ENCODE data around the gene MBP.
"Not testable (repeated sequence)": the region's sequence is repeated elsewhere in the genome, so short reads cannot be mapped to it uniquely, and the experiment has no call there.

The MBP gene

GRCh38 chr18:77004555-77005380 lies 127.8 kb downstream of the MBP start:
- no peak for DNase-seq (ENCODE audit: low spot score)

GRCh38 chr18:77003316-77003715 lies 129.3 kb downstream of the MBP start:
- no peak for DNase-seq (ENCODE audit: low spot score)

- DNase-seq (ENCODE audit: low spot score) = no peak
These were observed 130.1 kb downstream of the MBP start for GRCh38 chr18:77002496-77002895.

DNA sequence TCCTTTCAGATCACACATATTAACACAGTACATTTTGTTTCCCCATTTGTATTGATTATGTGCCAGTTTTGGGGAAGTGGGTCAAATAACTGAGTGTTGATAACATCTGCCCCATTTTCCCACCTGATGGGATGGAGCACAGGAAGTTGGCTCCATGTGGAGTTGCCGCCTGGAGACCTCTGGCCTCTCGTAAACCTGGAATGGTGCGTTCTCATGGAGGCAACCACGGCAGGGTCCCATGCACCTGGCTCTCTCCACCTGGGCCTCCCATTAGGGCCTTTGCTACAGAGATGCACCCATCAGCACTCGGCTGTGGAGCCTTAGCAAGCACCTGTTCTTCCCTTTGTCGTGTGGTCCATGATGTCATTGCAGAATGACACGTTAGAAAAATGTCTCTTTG lies 130.6 kb downstream of the MBP start:
- no peak for DNase-seq (ENCODE audit: low spot score)

DNA sequence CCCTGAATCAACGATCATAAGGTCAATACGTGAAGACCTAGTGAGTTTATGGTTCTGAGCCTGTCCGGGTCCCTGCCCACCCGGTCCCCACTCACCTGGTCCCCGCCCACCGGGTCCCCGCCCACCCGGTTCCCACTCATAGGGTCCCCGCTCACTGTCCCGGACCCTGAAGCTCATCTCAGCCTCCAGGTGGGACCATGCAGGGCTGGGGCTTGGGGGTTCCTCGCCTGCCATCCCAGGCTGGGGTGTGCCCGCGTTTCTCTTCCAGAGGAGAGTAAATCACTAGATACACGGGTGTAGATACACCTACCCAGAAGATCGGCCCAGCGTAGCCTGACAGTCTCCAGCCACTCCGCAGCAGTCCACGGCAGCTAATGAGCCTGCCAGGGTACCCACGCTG lies 131.5 kb downstream of the MBP start:
- DNase-seq (ENCODE audit: low spot score) = no peak

DNA sequence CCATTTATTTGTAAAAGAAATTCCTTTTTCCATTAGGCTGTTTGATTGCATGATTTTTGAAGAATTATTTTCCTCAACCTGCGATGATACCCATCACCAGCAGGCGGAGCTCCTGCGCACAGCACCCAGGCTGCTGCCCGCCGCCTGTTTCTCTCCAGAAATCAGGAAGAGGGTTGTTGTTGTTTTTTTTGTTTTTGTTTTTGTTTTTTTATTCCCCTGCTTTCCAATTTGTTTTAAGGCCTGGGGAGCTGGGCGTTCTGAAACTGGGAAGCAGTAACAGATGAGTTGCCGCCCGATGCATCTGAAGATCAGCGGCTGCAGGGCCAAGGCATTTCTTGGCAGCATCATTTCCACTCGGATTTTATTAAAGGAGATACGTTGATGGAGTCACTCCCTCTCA lies 132.1 kb downstream of the MBP start:
- DNase-seq (ENCODE audit: low spot score) = no peak

DNA sequence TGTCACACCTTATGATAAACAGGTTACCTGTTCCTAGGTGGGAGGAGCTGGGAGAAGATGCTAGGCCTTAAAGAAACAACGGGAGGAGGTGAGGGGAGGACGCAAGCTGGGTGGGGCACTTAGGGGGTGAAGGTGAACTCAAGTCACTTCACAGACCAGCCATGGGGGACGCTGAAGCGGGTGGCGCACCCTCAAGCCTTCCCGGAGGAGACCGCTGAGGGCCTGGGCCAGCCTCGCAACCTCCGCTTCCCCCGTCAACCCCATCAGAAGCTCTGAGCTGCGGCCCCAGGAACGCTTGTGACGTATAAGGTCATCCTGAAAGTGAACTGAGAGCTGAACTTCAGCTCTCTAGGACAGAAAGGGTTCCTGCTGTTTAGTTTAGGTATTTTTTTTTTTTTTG lies 133.5 kb downstream of the MBP start:
- no peak for DNase-seq (ENCODE audit: low spot score)

DNA sequence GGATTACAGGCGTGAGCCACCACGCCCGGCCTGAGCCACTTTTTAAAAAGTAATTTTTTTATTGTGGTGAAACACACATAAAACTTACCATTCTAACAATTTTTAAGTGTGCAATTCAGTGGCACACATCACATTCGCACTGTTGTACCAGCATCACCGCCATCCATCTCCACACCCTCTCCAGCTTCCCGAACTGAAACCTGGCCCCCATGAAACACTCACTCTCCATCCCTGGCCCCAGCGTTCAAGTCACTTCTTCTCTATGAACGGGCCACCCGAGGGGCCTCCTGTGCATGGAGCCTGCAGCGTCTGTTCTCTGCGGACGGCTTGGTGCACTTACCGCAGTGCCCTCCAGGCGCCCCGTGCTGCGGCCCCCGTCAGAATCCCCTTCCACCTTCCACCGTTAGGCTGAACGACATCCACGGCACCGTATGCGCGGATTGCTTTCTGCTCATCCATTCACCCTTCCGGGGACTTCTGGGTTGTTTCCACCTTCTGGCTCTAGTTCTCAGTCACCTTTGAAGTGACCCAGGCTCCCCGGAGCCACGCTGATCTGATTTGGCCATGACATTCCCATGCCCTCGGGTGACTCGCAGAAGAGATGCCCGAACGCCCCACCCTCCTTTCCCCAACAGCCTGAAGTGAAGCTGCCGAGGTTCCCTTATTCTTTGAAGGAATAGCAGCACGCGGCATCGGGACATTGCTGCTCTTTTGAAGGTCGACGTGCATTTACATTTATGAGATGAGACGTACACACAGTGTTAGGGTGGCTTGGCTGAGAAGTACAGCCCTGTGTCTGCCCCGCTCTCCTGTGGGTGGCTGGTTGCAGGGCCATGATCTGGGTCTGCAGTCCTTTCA lies 134.4 kb downstream of the MBP start:
- no peak for DNase-seq (ENCODE audit: low spot score)

DNA sequence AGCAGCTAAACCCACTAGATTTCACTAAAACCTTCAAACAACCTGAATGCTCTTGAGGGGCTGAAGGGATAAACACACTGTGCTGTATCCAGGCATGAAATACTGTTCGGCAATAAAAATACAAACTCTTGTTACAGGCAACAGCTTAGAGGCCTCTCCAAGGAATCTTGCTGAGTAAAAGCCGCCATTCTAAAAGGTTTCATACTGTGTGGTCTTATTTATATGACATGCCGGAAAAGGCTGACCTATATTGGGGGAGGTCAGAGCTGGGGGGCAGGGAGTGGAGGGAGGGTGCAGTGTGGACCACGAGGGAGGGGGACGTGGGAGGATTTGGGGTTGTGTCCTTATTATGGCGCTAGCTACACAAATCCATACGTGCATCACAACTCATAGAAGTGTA lies 136.2 kb downstream of the MBP start:
- no peak for DNase-seq (ENCODE audit: low spot score)

DNA sequence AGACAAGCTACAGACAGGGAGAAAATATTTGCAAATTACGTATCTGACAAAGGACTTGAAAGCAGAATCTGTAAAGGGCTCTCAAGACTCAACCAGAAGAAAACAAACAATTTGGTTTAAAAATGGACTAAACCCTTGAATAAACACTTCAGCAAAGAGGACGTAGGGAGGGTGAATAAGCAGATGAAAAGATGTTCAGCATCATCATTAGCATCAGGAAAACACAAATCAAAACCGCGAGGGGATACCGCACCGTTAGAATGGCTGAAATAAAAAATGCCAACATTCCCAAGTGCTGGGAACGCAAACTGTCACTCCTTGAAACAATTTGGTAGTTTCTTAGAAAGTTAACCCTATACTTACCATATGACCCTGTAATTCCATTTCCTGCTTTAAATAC lies 136.7 kb downstream of the MBP start:
- DNase-seq (ENCODE audit: low spot score) = no peak

DNA sequence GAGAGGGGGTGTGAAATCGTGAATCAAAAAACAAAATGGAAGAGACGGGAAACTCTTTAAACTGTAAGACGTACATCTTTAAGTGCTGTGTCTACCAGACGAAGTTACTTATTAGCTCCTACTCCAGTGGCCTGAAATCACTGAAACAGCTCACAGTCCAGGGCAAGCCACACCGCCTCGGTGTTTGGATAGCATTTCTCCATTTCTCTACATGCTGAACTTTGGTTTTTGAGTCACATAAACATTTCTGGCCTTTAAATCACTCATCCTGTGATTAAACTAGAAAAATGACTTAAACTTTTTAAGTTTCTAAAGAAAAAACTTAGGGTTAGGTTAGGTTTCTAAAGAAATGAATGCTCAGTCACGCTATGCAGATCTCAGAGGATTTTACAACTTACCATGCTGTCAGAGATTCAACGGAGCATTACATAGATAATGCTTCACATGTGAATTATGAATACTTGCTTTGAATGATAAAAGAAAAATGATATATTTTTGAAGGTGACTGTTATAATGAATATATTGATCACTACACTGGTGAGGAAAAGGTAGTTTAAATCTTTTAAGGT lies 138.4 kb downstream of the MBP start:
- DNase-seq (ENCODE audit: low spot score) = peak; percentile 30

DNA sequence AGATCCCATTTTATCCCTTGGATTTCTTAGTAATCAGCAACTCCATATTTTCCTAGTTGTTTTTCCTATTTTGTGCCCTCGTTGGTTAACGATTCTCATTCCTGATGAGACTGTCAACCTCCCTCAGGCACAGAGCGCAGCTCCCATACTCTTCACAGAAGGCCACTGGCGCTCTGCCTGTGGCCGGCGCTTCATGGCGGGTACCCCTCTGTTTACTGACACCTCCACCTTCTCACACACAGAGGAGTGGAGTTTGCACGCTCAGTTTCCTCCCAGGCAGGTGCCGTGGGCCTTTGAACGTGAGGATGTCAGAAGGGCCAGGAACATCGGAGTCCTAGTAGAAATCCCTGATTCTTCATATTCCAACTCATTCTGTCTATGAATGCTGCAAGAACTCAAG lies 139.0 kb downstream of the MBP start:
- DNase-seq (ENCODE audit: low spot score) = peak; percentile 15

DNA sequence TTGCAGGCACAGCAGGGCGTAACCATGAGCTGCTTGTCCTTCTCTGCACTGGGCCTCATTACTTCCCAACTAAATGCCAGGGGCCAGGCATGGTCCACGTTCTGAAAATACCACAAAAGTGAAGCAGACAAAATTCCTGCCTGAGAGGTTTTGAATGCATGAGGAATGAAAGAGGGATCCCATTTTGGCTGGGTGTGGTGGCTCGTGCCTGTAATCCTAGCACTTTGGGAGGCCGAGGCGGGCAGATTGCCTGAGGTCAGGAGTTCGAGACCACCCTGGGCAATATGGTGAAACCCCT lies 139.5 kb downstream of the MBP start:
- DNase-seq (ENCODE audit: low spot score) = no peak

DNA sequence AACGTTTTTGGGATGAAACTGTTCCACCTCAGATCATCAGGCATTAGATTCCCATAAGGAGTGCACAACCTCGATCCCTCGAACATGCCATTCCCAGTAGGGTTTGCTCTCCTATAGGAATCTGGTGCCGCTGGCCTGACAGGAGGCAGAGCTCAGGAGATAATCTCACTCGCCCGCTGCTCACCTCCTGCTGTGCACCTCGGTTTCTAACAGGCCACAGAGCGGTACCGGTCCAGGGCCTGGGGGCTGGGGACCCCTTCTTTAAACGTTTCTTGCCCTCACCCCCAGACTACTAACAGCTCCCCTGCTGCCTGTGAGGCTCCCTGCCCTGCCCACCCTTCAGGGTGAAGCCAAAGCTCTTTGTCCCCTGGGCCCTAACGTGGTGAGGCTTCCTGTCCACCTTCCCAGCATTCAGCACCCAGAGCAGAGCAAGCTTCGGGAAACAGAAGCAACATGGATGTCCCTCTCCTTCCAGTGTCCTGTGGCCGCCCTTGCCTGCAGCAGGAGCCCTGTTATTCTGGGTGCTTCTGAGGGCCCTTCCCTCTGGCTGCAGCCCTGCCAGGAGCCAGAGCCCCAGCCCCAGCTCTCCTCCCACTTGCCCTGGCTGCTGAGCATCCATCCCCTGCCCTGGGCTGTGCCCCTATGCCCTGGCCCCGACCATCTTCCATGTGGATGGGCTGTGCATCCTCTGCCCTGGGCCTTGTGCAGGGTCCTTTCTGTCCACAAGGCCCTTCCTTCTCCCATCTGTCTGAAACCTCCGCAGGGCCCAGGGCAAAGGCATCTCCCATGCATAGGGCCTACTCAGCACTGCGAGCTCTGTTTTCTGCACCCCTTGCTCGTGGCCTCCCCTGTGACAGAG lies 140.1 kb downstream of the MBP start:
- peak; percentile 33 for DNase-seq (ENCODE audit: low spot score)

- no peak for DNase-seq (ENCODE audit: low spot score)
These were observed 141.4 kb downstream of the MBP start for GRCh38 chr18:76991021-76991688.

DNA sequence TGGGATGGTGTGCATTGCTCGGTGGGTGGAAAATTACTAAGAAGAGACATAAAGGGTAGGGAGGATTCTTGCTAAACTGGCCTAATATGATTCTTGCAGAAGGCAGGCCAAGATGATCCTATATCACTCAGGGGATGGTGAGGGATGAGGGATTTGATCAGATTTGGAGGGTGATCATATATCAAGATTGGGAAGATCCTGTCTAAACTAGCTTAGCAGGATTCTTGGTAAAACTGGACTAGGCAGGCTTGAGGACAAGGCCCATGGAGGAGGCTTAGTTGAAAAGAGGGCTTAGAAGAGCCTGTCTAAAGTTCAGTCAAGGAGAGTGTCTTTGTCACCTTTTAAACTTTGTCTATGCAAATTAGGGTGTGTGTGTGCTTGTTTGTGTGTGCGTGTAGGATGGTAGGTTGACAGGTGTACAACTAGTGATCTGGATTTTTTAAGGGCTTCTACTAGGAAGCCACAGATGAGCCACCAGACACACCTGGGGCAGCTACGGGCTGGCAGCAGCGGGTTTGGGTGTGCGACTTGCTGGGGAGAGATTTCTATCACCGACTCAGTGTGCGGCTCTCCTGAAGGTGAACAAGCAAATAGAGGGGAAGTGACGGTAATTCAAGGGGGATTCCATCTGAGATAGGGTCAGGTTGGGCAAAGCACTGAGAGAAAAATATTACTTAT lies 142.1 kb downstream of the MBP start:
- DNase-seq (ENCODE audit: low spot score) = not testable (repeated sequence)

GRCh38 chr18:76989647-76990190 lies 142.9 kb downstream of the MBP start:
- DNase-seq (ENCODE audit: low spot score) = no peak

DNA sequence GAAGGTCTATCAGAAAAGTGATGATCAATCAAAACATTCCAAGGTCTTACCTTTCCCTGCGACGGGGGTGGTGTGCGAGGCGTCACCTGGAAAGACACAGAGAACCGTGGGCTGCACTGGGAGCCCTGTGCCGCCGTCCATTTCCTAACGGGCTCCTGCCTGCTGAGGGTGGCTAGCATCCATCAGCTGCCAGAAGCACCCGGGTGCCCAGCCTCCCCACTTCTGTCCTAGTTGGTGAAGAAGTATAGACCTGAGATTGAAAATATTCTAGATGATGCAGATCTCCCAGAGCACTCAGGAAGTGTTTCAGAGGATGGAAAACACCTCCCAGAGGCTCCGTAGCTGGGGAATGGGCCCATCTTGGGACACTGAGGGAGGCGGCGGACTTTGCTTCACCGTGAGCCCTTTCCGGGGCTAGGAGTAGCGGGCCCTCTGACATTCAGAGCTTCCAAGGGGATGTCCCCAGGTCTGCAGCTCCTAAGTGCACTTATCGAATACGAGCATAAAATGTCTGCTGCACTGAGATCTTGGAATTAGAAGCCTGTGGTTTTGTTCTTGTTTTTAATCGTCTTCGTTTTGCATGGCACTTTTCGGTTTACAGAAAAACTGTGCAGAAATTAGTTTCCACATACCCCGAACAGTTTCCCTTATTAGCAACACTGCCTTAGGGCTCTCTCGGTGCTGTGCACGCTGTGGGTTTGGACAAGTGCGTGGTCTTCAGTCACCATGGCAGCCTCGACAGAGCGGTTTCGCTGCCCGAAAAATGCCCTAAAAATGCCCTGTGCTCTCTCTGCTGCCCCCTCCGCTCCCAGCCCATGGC lies 143.5 kb downstream of the MBP start:
- peak; percentile 38 for DNase-seq (ENCODE audit: low spot score)

DNA sequence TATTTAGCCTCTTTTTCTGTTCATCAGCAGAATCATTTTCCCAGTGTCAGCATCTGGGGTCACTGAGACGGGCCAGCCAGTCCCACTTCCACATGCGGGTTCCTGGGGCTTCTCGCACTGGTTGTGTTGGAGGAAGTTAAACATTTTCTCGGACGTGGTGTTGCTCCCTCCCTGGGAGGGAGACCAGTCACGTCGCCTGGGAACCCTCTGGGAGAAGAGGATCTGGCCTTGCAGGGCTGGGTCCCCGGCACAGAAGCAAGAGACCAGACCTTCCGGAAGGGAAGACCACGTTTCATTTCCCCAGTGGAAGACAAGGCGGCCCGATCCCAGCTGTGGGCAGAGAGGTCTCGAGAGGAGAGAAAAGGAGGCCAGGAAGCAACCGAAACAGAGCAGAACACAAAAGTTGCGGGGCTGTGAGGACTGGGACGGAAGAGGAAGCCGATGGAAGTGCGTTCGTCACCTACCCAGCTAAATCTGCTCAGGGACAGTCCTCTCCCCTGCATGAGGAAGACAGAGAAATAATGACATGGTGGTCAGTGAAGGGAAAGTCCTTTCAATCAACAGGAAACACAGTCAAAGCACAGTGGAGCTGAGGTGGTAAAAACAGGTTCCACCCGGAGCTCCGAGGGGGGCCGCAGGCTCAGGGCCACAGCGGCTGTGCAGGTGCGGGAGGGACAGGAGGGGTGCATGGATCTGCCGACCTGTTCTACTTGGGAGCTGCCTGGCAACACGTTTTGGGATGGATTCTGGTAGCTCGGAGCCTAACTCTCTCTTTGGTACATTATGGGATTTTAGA lies 144.4 kb downstream of the MBP start:
- DNase-seq (ENCODE audit: low spot score) = peak; percentile 52
